CD4-positive, alpha-beta T cell treated with Interleukin-10 for 1 hour (primary cell): Measurements from ENCODE around the gene PAIP1.
"Not testable (repeated sequence)": the region's sequence is repeated elsewhere in the genome, so short reads cannot be mapped to it uniquely, and the experiment has no call there.

Experiments used
- DNase-seq: peaks from one replicate; pipeline ENCODE4 v3.0.0-alpha.2; 2020

The PAIP1 gene, protein sequence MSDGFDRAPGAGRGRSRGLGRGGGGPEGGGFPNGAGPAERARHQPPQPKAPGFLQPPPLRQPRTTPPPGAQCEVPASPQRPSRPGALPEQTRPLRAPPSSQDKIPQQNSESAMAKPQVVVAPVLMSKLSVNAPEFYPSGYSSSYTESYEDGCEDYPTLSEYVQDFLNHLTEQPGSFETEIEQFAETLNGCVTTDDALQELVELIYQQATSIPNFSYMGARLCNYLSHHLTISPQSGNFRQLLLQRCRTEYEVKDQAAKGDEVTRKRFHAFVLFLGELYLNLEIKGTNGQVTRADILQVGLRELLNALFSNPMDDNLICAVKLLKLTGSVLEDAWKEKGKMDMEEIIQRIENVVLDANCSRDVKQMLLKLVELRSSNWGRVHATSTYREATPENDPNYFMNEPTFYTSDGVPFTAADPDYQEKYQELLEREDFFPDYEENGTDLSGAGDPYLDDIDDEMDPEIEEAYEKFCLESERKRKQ

DNA sequence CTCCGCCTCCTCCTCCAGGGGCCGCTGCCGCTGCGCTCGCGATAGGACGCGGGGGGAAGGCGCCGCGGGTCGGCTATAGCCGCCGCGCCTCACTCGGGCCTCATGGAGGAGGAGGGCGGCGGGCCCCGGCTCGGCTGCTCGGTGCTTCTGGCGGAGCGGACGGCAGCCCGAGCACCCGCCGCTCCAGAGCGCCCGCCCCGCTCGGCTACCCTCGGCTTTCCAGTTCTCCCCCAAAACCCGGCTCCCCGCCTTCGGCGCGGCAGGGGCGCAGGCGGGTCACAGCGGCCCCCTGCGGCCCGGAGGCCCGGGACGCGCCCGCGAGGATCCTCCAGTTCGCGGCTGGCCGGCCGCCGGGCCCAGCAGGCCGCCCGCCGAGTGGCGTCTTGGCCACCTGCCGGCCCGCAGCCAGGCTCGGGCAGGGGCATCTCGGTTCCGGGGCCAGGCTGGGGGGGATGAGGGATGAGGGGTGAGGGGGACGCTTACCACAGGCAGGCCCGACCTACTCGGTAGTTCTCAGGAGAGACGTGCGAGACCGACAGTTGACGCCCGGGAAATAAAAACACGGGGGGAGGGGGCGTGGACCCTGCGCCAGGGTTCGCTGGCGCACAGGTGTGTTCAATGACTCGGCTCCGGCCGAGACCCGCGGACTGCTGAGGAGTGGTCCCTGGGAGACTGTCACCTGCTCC, at the start of gene PAIP1:
Gene PAIP1 (minus strand): TSS at position 221 of the 686 bp plus-strand sequence. CDS start 231 bp downstream, outside the sequence.
- DNase-seq: peak; percentile 88

DNA sequence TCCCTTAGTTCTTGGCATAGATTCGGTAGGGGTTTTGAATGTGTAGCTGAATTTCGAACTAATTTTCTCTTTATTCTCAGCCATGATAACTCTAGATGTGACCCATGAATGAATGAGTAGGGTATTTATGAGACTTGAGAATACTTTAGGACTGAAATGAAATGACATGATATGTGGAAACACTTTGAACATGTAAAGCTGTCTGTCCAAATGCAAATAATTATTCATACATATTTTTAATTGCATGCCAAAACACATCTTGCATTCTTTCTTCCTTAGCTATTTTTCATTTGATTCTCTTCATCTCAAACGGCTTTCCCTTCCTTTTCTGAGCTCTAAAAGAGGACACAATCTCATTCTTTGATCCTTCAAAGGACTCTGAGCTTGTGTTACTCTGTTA, 49.5 kb upstream of the PAIP1 start:
- no peak for DNase-seq

DNA sequence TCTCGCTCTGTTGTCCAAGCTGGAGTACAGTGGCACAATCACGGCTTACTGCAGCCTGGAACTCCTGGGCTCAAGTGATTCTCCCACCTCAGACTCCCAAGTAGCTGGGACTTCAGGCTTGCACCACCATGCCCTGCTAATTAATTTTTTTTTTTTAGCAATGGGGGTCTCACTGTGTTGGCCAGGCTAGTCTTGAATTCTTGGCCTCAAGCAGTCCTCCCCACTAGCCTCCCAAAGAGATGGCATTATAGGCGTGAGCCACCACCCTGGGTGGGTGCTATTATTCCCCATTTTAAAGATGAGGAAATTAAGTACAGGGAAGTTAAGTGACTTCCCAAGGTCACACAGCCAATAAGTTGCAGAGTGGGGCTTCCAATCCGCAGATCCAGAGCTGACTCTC, 47.8 kb upstream of the PAIP1 start:
- DNase-seq: no peak

DNA sequence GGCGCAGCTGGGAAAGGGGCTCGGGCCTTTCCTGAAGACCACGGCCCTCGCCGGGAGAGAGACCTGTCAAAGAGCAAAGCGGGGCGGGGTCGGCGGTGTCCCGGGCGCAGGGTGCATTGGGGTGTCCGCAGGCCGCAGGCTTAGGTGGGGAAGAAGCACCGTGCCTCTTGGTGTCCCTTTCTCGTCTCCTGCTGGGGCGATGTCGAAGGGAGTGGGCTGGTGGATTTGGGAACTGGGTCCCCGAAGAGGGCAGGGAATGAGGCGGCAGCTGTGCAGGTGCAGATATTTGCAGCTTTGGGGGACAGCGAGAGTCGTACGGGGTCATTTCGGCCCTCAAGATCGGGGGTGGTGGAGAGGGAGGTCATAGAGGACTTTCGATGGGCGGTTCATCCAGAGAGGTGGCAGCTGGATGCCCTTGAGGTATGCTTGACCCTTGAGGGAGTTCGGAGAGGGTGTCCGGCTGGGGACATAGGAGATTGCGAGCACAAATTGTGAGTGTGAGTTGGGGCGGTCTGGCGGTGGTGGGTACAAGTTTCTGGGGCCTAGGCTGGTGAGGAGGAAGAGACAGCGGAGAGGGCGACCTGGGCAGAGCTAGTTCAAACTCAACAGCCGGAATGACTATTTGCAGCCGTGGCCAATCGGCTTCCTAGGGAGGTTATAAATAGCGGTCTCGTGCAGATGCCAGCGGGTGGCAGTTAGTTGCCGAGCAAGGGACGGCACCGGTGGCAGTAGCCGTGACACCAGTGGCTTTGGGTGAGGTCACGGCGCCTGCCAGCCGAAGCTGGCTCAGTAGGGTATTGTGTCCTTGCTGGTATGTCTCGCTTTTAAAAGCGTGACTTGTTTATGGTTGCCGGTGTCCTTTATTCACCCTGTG, 46.7 kb upstream of the PAIP1 start:
- peak; percentile 80 for DNase-seq

DNA sequence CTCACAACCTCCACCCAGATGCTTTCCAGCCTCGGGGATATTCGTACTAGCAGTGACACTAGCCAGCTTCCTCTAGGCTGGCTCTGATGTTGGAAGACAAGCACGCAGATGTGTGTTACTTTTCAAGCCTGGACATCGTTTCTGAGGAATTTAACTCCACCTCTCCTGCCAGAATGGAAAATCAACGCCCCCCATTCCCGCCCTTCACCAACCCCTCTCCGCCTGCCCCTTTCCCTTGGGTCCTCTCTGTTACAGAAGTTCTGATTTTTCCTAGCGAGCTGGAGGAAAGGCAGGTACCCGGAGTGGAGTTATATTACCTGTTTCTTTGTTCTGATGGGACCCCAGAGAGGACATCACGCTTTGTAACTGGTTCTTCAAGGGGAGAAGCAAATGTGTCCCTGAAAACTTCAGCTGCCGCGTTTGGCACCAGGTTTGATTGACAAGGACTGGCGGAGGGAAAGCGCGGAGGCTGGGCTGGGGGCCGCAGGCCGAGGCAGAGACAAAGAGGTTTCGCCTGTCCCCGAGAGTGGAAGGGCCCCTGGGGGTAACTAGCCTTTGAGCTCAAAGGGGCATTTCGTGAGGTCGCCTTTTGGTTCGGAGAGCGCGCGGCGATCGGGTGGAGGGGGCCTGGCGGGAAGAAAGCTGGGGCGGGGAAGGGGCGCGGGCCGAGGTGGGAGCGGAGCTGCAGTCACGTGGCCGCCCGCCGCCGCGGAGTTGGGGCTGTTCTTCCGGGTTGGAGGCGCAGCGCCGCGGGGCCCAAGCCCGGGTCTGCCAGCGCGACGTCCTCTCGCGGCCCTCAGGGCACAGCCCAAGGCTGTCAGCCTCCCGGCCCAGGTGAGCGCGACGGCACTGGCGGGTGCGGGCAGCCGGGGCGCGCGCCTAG, 45.8 kb upstream of the PAIP1 start, which contains the start of gene NNT:
Gene NNT (plus strand): TSS at position 720 of the 883 bp plus-strand sequence. CDS start 6,016 bp downstream, outside the sequence.
- DNase-seq: peak; percentile 76

DNA sequence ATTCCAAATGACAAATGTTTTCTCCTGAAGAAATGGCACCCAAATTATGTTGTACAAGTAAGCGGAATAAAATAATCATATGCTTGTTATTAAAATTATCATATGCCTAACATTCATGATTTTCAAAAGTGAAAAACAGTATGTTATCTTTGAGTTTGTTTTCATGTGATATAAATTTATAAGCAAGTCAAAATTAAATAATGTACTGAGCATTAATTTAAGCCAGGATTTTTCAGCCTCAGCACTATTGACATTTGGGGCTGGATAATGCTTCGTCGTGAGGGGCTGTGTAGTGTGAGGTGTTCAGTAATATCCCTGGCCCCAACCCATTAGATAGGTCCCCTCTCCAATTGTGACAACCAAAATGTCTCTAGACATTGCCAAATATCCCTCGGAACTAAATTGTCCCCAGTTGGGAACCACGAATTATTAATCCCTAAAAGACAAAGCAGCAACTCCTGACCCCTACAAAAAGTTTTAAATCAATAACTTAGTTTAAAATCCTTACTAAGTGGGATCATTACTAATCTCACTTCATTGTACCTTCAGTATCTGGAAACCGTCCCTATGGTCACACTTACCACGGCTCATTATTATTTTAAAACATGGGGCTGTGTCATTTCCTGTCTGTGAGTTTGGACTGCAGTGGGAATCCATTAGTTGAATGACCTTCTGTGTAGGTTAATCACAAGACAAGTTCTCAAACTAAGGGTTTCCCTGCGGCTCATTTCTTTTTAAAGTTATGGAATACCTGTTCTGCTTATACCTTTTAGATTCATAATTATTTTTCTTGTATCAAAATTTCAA, 44.8 kb upstream of the PAIP1 start:
- DNase-seq: no peak

DNA sequence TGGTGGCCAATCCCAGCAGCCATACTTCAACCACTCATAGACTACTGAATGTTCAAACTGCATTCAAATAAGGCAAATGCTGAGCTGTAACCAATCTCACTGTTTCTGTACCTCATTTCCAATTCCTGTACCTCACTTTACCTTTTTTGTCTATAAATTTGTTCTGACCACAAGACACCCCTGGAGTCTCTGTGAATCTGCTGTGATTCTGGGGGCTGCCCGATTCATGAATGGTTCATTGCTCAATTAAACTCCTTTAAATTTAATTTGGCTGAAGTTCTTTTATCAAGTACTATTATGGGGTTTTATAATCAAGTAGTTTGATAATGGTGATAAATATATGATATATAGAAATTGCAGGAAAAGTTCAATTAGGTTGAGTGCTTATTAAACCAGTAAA, 42.0 kb upstream of the PAIP1 start:
- not testable (repeated sequence) for DNase-seq

DNA sequence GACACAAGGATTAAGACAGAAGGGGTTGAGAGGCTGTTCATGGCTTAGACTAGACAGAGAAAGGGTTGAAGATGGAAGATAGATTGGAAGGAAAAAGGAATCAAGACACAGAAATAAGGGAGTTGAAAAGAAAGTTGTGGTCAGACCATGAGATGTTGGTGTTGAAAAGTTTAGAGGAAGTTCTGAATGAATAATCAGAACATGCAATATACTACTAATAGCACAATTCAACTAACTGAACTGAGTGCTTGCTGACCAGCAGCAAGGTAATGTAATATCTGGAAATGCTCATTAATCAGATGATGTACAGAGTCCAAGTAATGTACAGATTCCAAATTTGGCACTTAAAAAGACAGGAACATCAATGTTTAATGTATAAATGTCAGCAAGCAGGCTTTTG, 35.5 kb upstream of the PAIP1 start:
- DNase-seq: no peak

DNA sequence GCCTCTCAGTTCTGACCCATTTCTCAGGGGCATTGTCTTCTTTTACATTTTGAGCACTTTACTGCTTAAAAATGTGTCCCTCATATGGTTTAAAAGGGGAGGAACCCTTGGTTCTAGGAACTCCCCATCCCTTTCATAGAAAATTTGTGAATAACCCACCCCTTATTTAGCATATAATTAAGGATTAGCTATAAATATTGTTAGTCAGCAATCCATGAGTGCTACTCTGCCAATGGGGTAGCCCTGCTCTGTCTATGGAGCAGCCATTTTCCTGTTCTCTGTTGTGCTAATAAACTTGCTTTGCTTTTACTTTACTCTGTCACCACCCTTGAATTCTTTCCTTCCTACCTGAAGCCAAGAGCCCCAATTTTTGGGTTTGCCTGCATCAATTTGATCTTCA, 33.8 kb upstream of the PAIP1 start:
- no peak for DNase-seq

DNA sequence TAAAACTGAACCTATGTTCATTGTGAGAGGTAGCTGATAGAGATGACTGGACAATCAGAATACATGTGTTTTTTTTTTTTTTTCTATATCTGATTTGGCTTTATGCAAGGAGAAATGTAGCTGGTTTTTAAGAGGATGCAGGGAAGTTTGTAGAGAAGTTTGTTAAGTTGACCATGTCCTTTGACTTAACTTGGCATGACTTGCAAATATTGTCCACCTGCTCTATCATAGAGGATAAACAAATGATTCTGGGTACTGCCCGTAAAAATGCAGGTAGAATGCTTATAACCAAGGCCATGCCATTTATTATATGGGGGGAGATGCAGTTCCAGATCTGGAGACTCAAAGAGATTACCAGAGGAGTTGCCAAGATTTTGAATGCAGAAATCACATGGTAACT, 32.4 kb upstream of the PAIP1 start:
- DNase-seq: no peak

DNA sequence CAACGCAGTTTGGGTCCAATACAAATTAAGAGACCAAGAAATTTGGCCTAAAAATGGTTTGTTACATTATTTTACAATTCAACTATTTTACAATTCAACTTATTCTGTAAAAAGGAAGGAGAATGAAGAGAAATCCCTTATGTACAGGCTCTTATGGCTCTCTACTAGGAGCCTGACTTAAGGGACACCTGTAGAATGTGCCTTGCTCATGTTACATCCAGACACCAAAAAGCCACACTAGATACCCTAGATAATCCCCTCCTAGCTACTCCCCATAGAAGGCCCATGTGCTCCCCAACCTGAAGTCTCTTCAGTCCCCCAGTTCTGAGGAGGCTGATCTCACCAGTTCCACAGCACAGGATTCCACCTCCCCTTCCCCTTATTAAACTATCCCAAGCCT, 32.0 kb upstream of the PAIP1 start:
- DNase-seq: no peak

DNA sequence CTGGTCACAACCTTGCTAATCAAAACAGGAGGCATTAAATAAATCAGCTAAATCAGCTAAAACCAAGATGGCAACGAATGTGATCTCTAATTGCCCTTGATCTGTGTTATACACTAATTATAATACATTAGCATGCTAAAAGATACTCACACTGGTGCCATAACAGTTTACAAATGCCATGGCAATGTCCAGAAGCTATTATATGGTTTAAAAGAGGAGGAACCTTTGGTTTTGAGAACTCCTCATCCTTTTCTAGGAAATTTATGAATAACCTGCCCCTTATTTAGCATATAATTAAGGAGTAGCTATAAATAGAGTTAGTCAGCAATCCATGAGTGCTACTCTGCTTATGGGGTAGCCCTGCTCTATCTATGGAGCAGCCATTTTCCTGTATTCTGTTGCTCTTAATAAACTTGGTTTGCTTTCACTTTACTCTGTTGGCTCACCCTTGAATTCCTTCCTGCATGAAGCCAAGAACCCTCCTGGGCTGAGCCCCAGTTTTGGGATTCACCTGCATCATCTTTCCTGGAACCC, 27.4 kb upstream of the PAIP1 start:
- no peak for DNase-seq

DNA sequence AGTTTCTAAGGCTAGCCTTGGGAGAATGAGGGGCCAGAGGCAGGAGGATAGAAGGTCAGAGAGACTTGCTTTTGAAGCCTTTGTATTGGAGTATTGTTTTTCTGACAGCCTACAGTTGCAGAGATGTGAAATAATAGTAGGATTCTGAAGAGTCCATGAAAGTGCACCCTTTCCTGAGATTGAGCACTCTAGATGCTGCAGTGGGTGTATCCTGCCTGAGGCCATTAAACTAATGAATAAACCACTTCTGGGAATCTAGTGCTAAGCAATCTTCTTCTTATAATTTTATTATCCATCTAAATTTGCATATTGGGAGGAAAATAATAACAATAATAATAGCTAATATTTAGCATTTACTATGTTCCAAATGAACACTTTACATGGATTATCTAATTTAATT, 26.8 kb upstream of the PAIP1 start:
- DNase-seq: no peak

DNA sequence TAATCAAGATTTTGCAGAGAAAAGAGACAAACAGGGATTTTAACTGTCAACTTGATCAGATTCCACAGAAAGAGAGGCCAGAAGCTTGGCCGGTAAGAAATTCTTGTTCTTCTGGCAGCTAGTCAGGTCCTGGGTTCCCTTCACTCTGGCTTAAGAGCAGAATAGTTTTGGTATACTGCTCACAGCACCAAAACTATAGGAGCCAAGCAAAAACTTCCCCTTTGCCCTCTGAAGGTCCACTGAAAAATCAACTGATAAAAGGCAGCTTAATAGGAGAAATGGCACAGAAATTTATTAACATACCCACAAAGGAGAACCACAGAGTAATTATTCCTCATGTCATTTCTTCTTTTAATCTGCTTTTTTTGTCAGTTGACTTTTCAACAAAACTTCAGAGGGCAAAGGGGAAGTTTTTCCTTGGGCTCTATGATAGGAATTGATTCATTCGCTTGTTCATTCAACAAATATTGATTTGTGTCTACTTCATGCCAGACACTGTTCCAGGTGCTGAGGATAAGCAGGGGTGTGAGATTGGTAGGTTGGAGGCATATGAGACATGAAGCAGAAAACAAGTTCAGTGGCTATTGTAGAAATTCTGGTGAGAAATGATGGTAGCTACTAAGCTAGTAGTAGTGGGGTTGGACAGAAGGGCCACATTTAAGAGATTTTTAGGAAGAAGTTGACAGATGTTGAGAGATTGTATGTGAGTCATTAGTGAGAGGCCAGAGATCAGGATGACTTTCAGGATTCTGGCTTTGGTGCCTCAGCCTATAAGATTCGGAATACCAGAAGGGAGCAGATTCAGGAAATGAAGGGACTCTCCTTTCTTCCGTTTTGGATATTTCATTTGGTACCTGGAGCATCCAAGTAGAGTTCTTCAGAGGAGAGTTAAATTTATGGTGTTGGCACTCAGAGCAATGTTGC, 25.5 kb upstream of the PAIP1 start:
- no peak for DNase-seq

DNA sequence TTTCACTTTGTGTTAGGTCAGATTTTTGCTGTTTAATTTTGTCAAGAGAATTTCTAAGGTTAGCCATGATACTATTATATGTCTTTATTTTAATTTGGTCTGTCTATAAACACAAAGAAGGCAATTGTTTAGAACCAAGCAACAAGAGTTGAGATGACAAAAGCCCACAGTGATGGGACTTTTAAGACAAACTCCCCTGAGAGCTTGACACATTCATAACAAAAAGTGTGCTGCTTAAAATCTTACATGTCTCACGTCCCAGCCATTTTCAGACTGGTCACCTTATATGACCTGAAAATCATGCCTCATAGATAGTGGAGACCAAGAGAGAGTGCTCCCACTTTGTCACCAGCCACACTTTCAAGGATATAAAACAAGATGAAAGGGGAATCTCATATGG, 24.5 kb upstream of the PAIP1 start:
- DNase-seq: no peak

DNA sequence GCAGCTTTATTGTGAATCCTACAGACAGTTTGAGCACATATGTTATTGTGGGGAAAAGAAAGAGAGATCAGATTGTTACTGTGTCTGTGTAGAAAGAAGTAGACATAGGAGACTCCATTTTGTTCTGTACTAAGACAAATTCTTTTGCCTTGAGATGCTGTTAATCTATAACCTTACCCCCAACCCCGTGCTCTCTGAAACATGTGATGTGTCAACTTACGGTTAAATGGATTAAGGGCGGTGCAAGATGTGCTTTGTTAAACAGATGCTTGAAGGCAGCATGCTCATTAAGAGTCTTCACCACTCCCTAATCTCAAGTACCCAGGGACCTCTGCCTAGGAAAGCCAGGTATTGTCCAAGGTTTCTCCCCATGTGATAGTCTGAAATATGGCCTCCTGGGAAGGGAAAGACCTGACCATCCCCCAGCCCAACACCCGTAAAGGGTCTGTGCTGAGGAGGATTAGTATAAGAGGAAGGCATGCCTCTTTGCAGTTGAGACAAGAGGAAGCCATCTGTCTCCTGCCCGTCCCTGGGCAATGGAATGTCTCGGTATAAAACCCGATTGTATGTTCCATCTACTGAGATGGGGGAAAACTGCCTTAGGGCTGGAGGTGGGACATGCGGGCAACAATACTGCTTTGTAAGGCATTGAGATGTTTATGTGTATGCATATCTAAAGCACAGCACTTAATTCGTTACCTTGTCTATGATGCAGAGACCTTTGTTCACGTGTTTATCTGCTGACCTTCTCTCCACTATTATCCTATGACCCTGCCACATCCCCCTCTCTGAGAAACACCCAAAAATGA, 23.7 kb upstream of the PAIP1 start:
- not testable (repeated sequence) for DNase-seq

DNA sequence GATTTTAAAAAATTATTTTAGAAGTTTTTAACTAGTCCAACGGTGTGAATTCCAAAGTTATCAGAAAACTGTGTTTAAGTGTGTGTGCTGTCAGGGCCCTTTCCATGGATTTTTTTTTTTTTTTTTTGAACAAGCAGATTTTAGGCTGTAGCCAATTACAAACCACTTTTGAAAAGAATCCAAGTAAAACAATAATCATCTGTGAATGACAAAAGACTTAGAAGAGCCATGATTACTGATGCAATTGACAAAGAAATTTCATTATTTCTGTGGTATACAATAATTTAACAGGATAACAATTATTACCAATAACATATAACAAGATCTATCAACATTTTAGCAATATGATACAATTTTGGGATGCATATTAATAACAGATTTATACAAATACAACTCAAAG, 16.2 kb upstream of the PAIP1 start:
- DNase-seq: no peak

DNA sequence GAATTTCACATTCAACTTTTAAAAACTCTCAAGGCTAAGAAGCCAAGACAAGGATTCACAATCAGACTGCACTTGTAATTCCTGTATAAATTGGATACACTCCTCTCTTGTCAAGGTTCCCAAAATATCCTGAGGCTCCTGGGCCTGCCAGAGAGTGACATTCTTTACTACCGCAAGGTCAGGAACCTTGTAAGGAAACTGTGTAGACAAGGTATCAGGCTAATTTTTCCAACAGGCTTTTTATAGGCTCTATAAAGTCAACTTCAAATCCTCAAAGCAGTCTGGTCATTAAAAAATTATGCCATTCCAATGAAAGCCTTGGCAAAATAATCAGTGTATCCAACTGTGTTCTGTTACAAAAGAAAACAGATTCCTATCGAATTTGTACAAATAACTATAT, 15.5 kb upstream of the PAIP1 start:
- no peak for DNase-seq

DNA sequence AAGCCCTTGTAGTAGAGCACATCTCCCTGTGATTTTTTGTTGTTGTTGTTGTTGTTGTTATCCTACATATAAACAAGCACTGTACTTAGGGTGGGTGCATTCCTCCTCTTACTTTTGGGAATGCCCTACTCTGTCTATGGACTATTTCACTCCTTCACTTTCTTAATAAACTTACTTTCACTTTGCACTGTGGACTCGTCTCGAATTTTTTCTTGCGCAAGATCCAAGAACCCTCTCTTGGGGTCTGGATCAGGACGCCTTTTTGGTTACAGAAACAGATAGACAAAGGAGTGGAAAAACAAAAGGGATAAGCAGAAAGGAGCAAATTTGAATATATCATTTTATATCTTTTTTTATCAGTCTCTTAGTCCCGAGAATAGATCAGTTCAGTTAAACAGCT, 14.4 kb upstream of the PAIP1 start:
- no peak for DNase-seq
